ENCODE results near the gene IKZF5. TPM values are rescaled to one million over a fixed set of nuclear protein-coding genes. Genes with fewer than 3 reads are reported as not detected.
A peak's percentile ranks its signal among the peaks of the same experiment; 100 is the strongest.

Gene IKZF5
- total and polyA plus RNA-seq, 4 donors: 5.0 to 9.4 (median 7.2) TPM

DNA sequence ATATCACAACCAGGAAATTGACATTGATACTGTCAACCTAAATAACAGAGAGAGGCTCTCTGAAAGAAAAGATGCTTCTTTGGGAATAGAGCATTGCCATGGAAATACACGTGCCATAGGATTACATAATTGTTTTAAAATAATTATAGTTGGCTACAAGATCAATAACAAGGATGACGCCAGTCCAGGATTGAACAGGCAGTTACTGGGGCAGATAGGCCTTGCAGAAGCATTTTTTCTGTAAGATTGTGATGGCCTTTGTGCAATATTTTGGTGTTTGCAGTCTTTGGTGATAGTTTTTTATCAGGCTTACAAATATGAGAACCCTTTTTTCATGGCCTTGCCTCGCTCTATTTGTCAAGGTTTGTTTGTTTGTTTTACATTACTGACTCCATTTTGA is 10.7 kb upstream of the IKZF5 start:
- H3K9ac ChIP-seq (ENCODE audit: low read depth in 1 of 2, low read length in 2 of 2): no peak overlapping the region
- no peaks in the 10 kb centered on the region for H3K36me3 ChIP-seq (ENCODE audit: control insufficient read depth in 4 of 4, insufficient read depth in 3 of 4, low read depth in 1 of 4, low read length in 3 of 4)
- WGBS: 29% methylated on average over 3 of the region's 3 CpGs
- H3K27ac ChIP-seq (ENCODE audit: low read depth in 1 of 2, low read length in 2 of 2): peak overlapping the region; percentile 86 to 89
- H3K4me3 ChIP-seq (ENCODE audit: low read depth in 1 of 3, low read length in 3 of 3): no peak overlapping the region
- peaks cover 7 to 56% (median 28%) of the 10 kb centered on the region in 4 donors for H3K4me1 ChIP-seq (ENCODE audit: control insufficient read depth in 4 of 4, insufficient read depth in 4 of 4, low read length in 3 of 4)
- H3K9me3 ChIP-seq (ENCODE audit: control insufficient read depth in 4 of 4, low read length in 3 of 4): no peaks in the 10 kb centered on the region
- no peak for DNase-seq (ENCODE audit: low spot score)
- TF ChIP-seq RXRA (IDR thresholded peaks at IDR 0.05): peak; percentile 23 to 69
- TF ChIP-seq RAD21 (IDR thresholded peaks at IDR 0.05): peak in 1 of 2 donors; percentile 26
- TF ChIP-seq, protein P1, sequence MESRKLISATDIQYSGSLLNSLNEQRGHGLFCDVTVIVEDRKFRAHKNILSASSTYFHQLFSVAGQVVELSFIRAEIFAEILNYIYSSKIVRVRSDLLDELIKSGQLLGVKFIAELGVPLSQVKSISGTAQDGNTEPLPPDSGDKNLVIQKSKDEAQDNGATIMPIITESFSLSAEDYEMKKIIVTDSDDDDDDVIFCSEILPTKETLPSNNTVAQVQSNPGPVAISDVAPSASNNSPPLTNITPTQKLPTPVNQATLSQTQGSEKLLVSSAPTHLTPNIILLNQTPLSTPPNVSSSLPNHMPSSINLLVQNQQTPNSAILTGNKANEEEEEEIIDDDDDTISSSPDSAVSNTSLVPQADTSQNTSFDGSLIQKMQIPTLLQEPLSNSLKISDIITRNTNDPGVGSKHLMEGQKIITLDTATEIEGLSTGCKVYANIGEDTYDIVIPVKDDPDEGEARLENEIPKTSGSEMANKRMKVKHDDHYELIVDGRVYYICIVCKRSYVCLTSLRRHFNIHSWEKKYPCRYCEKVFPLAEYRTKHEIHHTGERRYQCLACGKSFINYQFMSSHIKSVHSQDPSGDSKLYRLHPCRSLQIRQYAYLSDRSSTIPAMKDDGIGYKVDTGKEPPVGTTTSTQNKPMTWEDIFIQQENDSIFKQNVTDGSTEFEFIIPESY (IDR thresholded peaks at IDR 0.05): peak; percentile 58
- peak in 1 of 2 donors; percentile 49 for TF ChIP-seq HNF4A (conservative IDR thresholded peaks at IDR 0.05)
- no peak for TF ChIP-seq GABPA (IDR thresholded peaks at IDR 0.05 in 1 of 2, conservative IDR thresholded peaks at IDR 0.05 in 1 of 2)
- no peak for TF ChIP-seq NR2F2 (IDR thresholded peaks at IDR 0.05)
- TF ChIP-seq, protein P2, sequence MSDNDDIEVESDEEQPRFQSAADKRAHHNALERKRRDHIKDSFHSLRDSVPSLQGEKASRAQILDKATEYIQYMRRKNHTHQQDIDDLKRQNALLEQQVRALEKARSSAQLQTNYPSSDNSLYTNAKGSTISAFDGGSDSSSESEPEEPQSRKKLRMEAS (IDR thresholded peaks at IDR 0.05): no peak
- TF ChIP-seq FOXA2 (IDR thresholded peaks at IDR 0.05): peak; percentile 43
- TF ChIP-seq SP1 (IDR thresholded peaks at IDR 0.05): peak; percentile 41
- TF ChIP-seq HNF4G (IDR thresholded peaks at IDR 0.05): no peak
- TF ChIP-seq, protein P3, sequence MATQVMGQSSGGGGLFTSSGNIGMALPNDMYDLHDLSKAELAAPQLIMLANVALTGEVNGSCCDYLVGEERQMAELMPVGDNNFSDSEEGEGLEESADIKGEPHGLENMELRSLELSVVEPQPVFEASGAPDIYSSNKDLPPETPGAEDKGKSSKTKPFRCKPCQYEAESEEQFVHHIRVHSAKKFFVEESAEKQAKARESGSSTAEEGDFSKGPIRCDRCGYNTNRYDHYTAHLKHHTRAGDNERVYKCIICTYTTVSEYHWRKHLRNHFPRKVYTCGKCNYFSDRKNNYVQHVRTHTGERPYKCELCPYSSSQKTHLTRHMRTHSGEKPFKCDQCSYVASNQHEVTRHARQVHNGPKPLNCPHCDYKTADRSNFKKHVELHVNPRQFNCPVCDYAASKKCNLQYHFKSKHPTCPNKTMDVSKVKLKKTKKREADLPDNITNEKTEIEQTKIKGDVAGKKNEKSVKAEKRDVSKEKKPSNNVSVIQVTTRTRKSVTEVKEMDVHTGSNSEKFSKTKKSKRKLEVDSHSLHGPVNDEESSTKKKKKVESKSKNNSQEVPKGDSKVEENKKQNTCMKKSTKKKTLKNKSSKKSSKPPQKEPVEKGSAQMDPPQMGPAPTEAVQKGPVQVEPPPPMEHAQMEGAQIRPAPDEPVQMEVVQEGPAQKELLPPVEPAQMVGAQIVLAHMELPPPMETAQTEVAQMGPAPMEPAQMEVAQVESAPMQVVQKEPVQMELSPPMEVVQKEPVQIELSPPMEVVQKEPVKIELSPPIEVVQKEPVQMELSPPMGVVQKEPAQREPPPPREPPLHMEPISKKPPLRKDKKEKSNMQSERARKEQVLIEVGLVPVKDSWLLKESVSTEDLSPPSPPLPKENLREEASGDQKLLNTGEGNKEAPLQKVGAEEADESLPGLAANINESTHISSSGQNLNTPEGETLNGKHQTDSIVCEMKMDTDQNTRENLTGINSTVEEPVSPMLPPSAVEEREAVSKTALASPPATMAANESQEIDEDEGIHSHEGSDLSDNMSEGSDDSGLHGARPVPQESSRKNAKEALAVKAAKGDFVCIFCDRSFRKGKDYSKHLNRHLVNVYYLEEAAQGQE (IDR thresholded peaks at IDR 0.05): peak; percentile 54
- TF ChIP-seq, protein P4, sequence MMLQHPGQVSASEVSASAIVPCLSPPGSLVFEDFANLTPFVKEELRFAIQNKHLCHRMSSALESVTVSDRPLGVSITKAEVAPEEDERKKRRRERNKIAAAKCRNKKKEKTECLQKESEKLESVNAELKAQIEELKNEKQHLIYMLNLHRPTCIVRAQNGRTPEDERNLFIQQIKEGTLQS (IDR thresholded peaks at IDR 0.05): no peak
- TF ChIP-seq EGR1 (IDR thresholded peaks at IDR 0.05; ENCODE audit: low read depth in 2 of 2): no peak
- TF ChIP-seq, protein P5, sequence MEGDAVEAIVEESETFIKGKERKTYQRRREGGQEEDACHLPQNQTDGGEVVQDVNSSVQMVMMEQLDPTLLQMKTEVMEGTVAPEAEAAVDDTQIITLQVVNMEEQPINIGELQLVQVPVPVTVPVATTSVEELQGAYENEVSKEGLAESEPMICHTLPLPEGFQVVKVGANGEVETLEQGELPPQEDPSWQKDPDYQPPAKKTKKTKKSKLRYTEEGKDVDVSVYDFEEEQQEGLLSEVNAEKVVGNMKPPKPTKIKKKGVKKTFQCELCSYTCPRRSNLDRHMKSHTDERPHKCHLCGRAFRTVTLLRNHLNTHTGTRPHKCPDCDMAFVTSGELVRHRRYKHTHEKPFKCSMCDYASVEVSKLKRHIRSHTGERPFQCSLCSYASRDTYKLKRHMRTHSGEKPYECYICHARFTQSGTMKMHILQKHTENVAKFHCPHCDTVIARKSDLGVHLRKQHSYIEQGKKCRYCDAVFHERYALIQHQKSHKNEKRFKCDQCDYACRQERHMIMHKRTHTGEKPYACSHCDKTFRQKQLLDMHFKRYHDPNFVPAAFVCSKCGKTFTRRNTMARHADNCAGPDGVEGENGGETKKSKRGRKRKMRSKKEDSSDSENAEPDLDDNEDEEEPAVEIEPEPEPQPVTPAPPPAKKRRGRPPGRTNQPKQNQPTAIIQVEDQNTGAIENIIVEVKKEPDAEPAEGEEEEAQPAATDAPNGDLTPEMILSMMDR (IDR thresholded peaks at IDR 0.05; ENCODE audit: low read depth, low read length, missing input control): no peak
- TF ChIP-seq TAF1 (conservative IDR thresholded peaks at IDR 0.05): no peak
- TF ChIP-seq FOXA1 (IDR thresholded peaks at IDR 0.05): no peak
- peak; percentile 70 for TF ChIP-seq YY1 (IDR thresholded peaks at IDR 0.05)
- peak in 1 of 2 donors; percentile 48 for TF ChIP-seq JUND (IDR thresholded peaks at IDR 0.05)
- H3K27me3 ChIP-seq (ENCODE audit: control insufficient read depth in 4 of 4, insufficient read depth in 4 of 4, low read length in 3 of 4): no peaks in the 10 kb centered on the region

Data from liver (tissue), 9 donors.